Keratinocyte (primary cell): ENCODE measurements around the gene ZNF329. TPM values are rescaled to one million over a fixed set of nuclear protein-coding genes. Genes with fewer than 3 reads are reported as not detected.

Source experiments
- DNase-seq: peaks from one replicate; pipeline ENCODE4 v3.0.0-alpha.2; 2011; ENCODE audit warnings: low read depth, missing footprints, low spot score
- FAIRE-seq: peaks from 2 replicates; lab custom pipeline; 2011; peaks lifted over from hg19 to GRCh38; lab: Jason Lieb, UNC
- H2AFZ ChIP-seq: 2 replicates; pipeline ENCODE4 v1.6.0; 2012; ENCODE audit warnings: low read length, control low read depth, inconsistent platforms; ENCODE audit not compliant: control insufficient read depth
- H3K27ac ChIP-seq: 2 replicates; pipeline ENCODE4 v1.5.1; 2011; ENCODE audit warnings: low read length; ENCODE audit not compliant: control insufficient read depth, insufficient read depth
- H3K27me3 ChIP-seq: 3 replicates; pipeline ENCODE4 v1.6.0; 2011; ENCODE audit warnings: low read length; ENCODE audit not compliant: control insufficient read depth, insufficient read depth; ENCODE audit errors: extremely low read depth
- H3K36me3 ChIP-seq, 2 experiments: 2 replicates in 1 of 2; 3 replicates in 1 of 2; pipeline ENCODE4 v1.5.1; 2011; ENCODE audit warnings: low read length in 2 of 2, mild to moderate bottlenecking in 1 of 2; ENCODE audit not compliant: control insufficient read depth in 2 of 2, insufficient read depth in 2 of 2; ENCODE audit errors: extremely low read depth in 1 of 2
- H3K4me1 ChIP-seq: 3 replicates; pipeline ENCODE4 v1.5.1; 2011; ENCODE audit warnings: low read length; ENCODE audit not compliant: control insufficient read depth, insufficient read depth; ENCODE audit errors: extremely low read depth
- H3K4me2 ChIP-seq: 3 replicates; pipeline ENCODE4 v1.6.0; 2011; ENCODE audit warnings: low read depth, low read length; ENCODE audit not compliant: control insufficient read depth, insufficient read depth; ENCODE audit errors: extremely low read depth
- H3K4me3 ChIP-seq, 3 experiments: fragments of 200-600 bp in 1 of 3; sonication (generic) in 1 of 3; 2 replicates in 2 of 3; 3 replicates in 1 of 3; pipeline ENCODE4 v1.5.1; 2011 to 2016; ENCODE audit warnings: low read length in 3 of 3, mild to moderate bottlenecking in 3 of 3, control low read depth in 2 of 3, inconsistent platforms in 1 of 3, low read depth in 1 of 3, mixed read lengths in 1 of 3, mixed run types in 1 of 3, moderate library complexity in 1 of 3; ENCODE audit not compliant: control insufficient read depth in 2 of 3, insufficient read depth in 2 of 3; ENCODE audit errors: extremely low read depth in 1 of 3
- H3K79me2 ChIP-seq: 2 replicates; pipeline ENCODE4 v1.6.0; 2012; ENCODE audit warnings: low read length; ENCODE audit not compliant: control insufficient read depth, insufficient read depth
- H3K9ac ChIP-seq: 3 replicates; pipeline ENCODE4 v1.6.0; 2011; ENCODE audit warnings: low read length; ENCODE audit not compliant: control insufficient read depth, insufficient read depth; ENCODE audit errors: extremely low read depth
- H3K9me1 ChIP-seq: 3 replicates; pipeline ENCODE4 v1.6.0; 2011; ENCODE audit warnings: low read length; ENCODE audit not compliant: control insufficient read depth, insufficient read depth; ENCODE audit errors: extremely low read depth
- H3K9me3 ChIP-seq: 2 replicates; pipeline ENCODE4 v1.5.1; 2012; ENCODE audit warnings: low read depth, low read length; ENCODE audit not compliant: control insufficient read depth
- H4K20me1 ChIP-seq: 3 replicates; pipeline ENCODE4 v1.6.0; 2011; ENCODE audit warnings: low read length; ENCODE audit not compliant: control insufficient read depth, insufficient read depth; ENCODE audit errors: extremely low read depth
- EZH2 ChIP-seq: IDR thresholded peaks from one replicate; pipeline ENCODE4 v1.6.1; 2012; ENCODE audit warnings: inconsistent platforms, mild to moderate bottlenecking, low read length, moderate library complexity
- dilution Hi-C: fragments of 300-500 bp; cut with MboI; formaldehyde crosslinking; loops from one replicate; pipeline ENCODE4 v1.7.0; 2020; ENCODE audit warnings: low sequenced_read_pairs; ENCODE audit not compliant: extremely low pct_ligation_motif_present
- polyA plus RNA-seq, 5 experiments: library from polyadenylated mRNA; depleted of rRNA in 3 of 5; stranded (reverse) in 3 of 5; stranded (forward) in 1 of 5; unstranded in 1 of 5; fragments of >200 nt; gene quantifications; 1 replicate in 1 of 5; 2 replicates in 3 of 5; 3 replicates in 1 of 5; pipeline versions ENCODE4 v1.2.1 to v1.2.3, GENCODE V29; 2011 to 2012; ENCODE audit warnings: missing spikeins in 2 of 5, low read depth in 1 of 5, low replicate concordance in 1 of 5
- TF ChIP-seq, protein P1 (sequence below), 3 experiments: IDR thresholded peaks in 1 of 3; conservative IDR thresholded peaks in 1 of 3; optimal IDR thresholded peaks in 1 of 3; 2 replicates in 2 of 3; 3 replicates in 1 of 3; pipeline versions ENCODE3 to v1.5.1; 2011; ENCODE audit warnings: low read length in 3 of 3, mild to moderate bottlenecking in 3 of 3, moderate library complexity in 2 of 3, control low read depth in 1 of 3, inconsistent platforms in 1 of 3; ENCODE audit not compliant: insufficient read depth in 2 of 3; ENCODE audit errors: extremely low read depth in 1 of 3

The ZNF329 gene
- polyA plus RNA-seq, 1 donor (not counting 4 experiments of a cell fraction or from before 2014, with no cell fraction given): 8.5 TPM

DNA sequence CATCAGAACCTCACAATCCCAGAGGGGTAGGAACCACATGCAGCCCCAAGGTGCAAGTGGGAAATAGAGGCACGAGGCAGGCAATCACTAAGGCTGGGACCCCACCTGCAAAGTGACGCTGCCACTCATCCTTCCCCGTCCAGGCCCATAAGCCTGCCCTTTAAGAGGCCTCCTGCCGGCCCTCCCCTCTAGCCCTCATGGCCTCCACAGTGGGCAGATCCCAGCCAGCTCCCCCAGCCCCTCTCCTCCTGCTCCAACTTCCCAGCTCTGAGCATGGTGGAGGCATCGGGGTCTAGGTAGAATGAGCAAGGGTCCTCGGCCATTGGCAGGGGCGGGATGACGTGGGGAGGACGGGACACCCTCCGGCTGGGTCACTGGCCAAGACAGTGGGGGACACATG, 55.3 kb downstream of the ZNF329 start:
- no peak for FAIRE-seq

DNA sequence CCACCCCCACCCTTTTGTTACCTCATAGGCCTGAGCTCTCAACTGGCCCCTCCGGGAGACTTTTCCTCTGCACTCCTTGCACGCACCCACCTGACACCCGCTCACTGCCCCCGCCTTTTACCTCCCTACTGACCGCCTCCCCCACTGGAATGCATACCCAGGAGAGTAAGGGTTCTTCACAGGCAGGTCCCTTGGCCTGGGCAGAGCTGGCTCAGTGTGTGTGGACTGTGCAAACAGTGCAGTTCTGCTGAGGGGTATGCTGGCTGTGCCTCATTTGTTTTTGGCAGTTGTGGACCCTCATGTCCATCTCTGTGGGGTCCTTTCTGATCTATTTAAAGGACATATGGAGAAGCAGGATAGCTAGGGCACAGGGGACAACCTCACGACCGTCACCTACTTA, 57.5 kb downstream of the ZNF329 start:
- dilution Hi-C loops: no loop called here
- Histone ChIP-seq H3K4me3 (no peak overlapping the region), H3K4me1 (no peaks in the 10 kb centered on the region), H3K9me1 (no peaks in the 10 kb centered on the region), H4K20me1 (no peaks in the 10 kb centered on the region), H3K27ac (no peak overlapping the region), H2AFZ (no peak overlapping the region), H3K36me3 (peaks cover 0 to 5% of the 10 kb centered on the region in 2 experiments), H3K9me3 (peaks cover 12% of the 10 kb centered on the region), H3K9ac (no peak overlapping the region), H3K79me2 (peaks cover 4% of the 10 kb centered on the region), H3K27me3 (no peaks in the 10 kb centered on the region), H3K4me2 (no peak overlapping the region)
- FAIRE-seq (no peak), DNase-seq (no peak)
- TF ChIP-seq, protein P1, sequence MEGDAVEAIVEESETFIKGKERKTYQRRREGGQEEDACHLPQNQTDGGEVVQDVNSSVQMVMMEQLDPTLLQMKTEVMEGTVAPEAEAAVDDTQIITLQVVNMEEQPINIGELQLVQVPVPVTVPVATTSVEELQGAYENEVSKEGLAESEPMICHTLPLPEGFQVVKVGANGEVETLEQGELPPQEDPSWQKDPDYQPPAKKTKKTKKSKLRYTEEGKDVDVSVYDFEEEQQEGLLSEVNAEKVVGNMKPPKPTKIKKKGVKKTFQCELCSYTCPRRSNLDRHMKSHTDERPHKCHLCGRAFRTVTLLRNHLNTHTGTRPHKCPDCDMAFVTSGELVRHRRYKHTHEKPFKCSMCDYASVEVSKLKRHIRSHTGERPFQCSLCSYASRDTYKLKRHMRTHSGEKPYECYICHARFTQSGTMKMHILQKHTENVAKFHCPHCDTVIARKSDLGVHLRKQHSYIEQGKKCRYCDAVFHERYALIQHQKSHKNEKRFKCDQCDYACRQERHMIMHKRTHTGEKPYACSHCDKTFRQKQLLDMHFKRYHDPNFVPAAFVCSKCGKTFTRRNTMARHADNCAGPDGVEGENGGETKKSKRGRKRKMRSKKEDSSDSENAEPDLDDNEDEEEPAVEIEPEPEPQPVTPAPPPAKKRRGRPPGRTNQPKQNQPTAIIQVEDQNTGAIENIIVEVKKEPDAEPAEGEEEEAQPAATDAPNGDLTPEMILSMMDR (optimal IDR thresholded peaks at IDR 0.05 in 1 of 3, IDR thresholded peaks at IDR 0.05 in 1 of 3, conservative IDR thresholded peaks at IDR 0.05 in 1 of 3; ENCODE audit: extremely low read depth in 1 of 3, insufficient read depth in 2 of 3, low read length in 3 of 3): no peak
- TF ChIP-seq EZH2: no peak

More for the DNA sequence above, 55.3 kb downstream of the ZNF329 start:
- Histone ChIP-seq H3K4me1 (peaks cover 3% of the 10 kb centered on the region), H3K27me3 (no peaks in the 10 kb centered on the region), H3K36me3 (peaks cover 0 to 2% of the 10 kb centered on the region in 2 experiments), H3K27ac (no peak overlapping the region), H4K20me1 (no peaks in the 10 kb centered on the region), H3K9me3 (peaks cover 8% of the 10 kb centered on the region), H3K9me1 (no peaks in the 10 kb centered on the region), H3K4me2 (no peak overlapping the region), H2AFZ (no peak overlapping the region), H3K79me2 (peaks cover 4% of the 10 kb centered on the region), H3K4me3 (no peak overlapping the region), H3K9ac (no peak overlapping the region)
- dilution Hi-C loops: no loop called here
- DNase-seq: no peak
- TF ChIP-seq, protein P1 (optimal IDR thresholded peaks at IDR 0.05 in 1 of 3, IDR thresholded peaks at IDR 0.05 in 1 of 3, conservative IDR thresholded peaks at IDR 0.05 in 1 of 3; ENCODE audit: extremely low read depth in 1 of 3, insufficient read depth in 2 of 3, low read length in 3 of 3): no peak
- no peak for TF ChIP-seq EZH2
